K562 (cell line): Measurements from ENCODE around the gene CCNB1IP1. TPM values are rescaled to one million over a fixed set of nuclear protein-coding genes. Genes with fewer than 3 reads are reported as not detected.

Experiments
- ARID1B ChIP-seq: fragments of 450-650 bp; IDR thresholded peaks from 2 replicates; pipeline ENCODE4 v1.6.1; 2016; ENCODE audit warnings: antibody characterized with exemption, mild to moderate bottlenecking, inconsistent platforms
- ATF1 ChIP-seq, 2 experiments: fragments of 450-650 bp in 1 of 2; IDR thresholded peaks; 2 replicates each; pipeline ENCODE4 v1.6.1; 2016; ENCODE audit warnings: missing compliant biosample characterization in 1 of 2, missing genetic modification characterization in 1 of 2
- BACH1 ChIP-seq: fragments of 200-800 bp; sonication (Bioruptor generic); IDR thresholded peaks from 2 replicates; pipeline ENCODE4 v1.6.1; 2016; ENCODE audit warnings: missing genetic modification characterization, missing compliant biosample characterization
- CBFA2T3 ChIP-seq: fragments of 450-650 bp; IDR thresholded peaks from 2 replicates; pipeline ENCODE4 v1.6.1; 2017
- CHD1 ChIP-seq: fragments of 200-600 bp; sonication (generic); IDR thresholded peaks from one replicate; pipeline ENCODE4 v1.6.1; 2012; ENCODE audit warnings: mild to moderate bottlenecking, moderate library complexity, low read length, inconsistent platforms
- EP300 ChIP-seq: IDR thresholded peaks from 2 replicates; pipeline ENCODE4 v1.6.1; 2012; ENCODE audit warnings: low read length, improper control_type of control experiment
- FOSL1 ChIP-seq: fragments of 200-800 bp; sonication (Bioruptor generic); conservative IDR thresholded peaks from 2 replicates; pipeline ENCODE4 v1.6.1; 2016; ENCODE audit warnings: missing genetic modification characterization, missing compliant biosample characterization
- HLTF ChIP-seq: fragments of 450-650 bp; IDR thresholded peaks from 2 replicates; pipeline ENCODE4 v1.6.1; 2016
- JUND ChIP-seq, 2 experiments: IDR thresholded peaks; 2 replicates in 1 of 2; 3 replicates in 1 of 2; pipeline ENCODE4 v1.6.1; 2011; ENCODE audit warnings: borderline replicate concordance in 2 of 2, low read depth in 2 of 2, low read length in 2 of 2, improper control_type of control experiment in 1 of 2, missing biosample characterization in 1 of 2, missing genetic modification characterization in 1 of 2, missing genetic modification reagents in 1 of 2
- MAFF ChIP-seq: IDR thresholded peaks from 2 replicates; pipeline ENCODE4 v1.6.1; 2012; ENCODE audit warnings: low read length, improper control_type of control experiment
- MAFG ChIP-seq: fragments of 450-650 bp; conservative IDR thresholded peaks from 2 replicates; pipeline ENCODE4 v1.6.1; 2016; ENCODE audit warnings: missing genetic modification characterization, missing compliant biosample characterization
- MTA2 ChIP-seq: fragments of 450-650 bp; IDR thresholded peaks from 2 replicates; pipeline ENCODE4 v1.6.1; 2016; ENCODE audit warnings: low read depth
- NCOA6 ChIP-seq: fragments of 450-650 bp; IDR thresholded peaks from 2 replicates; pipeline ENCODE4 v1.6.1; 2017; ENCODE audit warnings: mild to moderate bottlenecking
- NFE2L1 ChIP-seq: fragments of 450-650 bp; IDR thresholded peaks from 2 replicates; pipeline ENCODE4 v1.6.1; 2016; ENCODE audit warnings: missing genetic modification characterization, low read depth, mild to moderate bottlenecking, missing compliant biosample characterization, moderate library complexity, borderline replicate concordance
- NFYB ChIP-seq: IDR thresholded peaks from 2 replicates; pipeline ENCODE4 v1.6.1; 2011; ENCODE audit warnings: mild to moderate bottlenecking, moderate library complexity; ENCODE audit not compliant: insufficient read length; ENCODE audit errors: extremely low read depth
- NR4A1 ChIP-seq, 2 experiments: fragments of 250-450 bp in 1 of 2; fragments of 450-650 bp in 1 of 2; sonication (Bioruptor Pico) in 1 of 2; IDR thresholded peaks; 2 replicates each; pipeline versions ENCODE4 v1.4.0 to v1.6.1; 2016 to 2020; ENCODE audit warnings: mild to moderate bottlenecking in 2 of 2, missing compliant biosample characterization in 1 of 2, missing genetic modification characterization in 1 of 2, moderate library complexity in 1 of 2
- SMARCA4 ChIP-seq: fragments of 450-650 bp; IDR thresholded peaks from 2 replicates; pipeline ENCODE4 v1.6.1; 2016
- SMARCC2 ChIP-seq: fragments of 450-650 bp; IDR thresholded peaks from 2 replicates; pipeline ENCODE4 v1.6.1; 2017; ENCODE audit warnings: antibody characterized with exemption, moderate library complexity, mild to moderate bottlenecking, low read depth
- SMARCE1 ChIP-seq: fragments of 450-650 bp; IDR thresholded peaks from 2 replicates; pipeline ENCODE4 v1.7.1; 2016; ENCODE audit warnings: mild to moderate bottlenecking
- STAT5B ChIP-seq: fragments of 250-450 bp; sonication (Bioruptor Pico); IDR thresholded peaks from 2 replicates; pipeline ENCODE4 v1.8.0; 2021; ENCODE audit warnings: mild to moderate bottlenecking, inconsistent platforms
- TARDBP ChIP-seq: fragments of 450-650 bp; IDR thresholded peaks from 2 replicates; pipeline ENCODE4 v1.6.1; 2016
- ZKSCAN3 ChIP-seq: fragments of 250-450 bp; sonication (Bioruptor Pico); IDR thresholded peaks from 2 replicates; pipeline ENCODE4 v1.4.0; 2020
- ZNF316 ChIP-seq: fragments of 450-650 bp; IDR thresholded peaks from 2 replicates; pipeline ENCODE4 v1.6.1; 2016
- ZNF445 ChIP-seq: fragments of 250-450 bp; sonication (Bioruptor Pico); IDR thresholded peaks from 2 replicates; pipeline ENCODE4 v1.4.0; 2020; ENCODE audit warnings: low read depth, mild to moderate bottlenecking, moderate library complexity
- ZSCAN32 ChIP-seq: fragments of 450-650 bp; formaldehyde crosslinking; IDR thresholded peaks from 2 replicates; pipeline ENCODE4 v1.4.0; 2020; ENCODE audit warnings: mild to moderate bottlenecking, moderate library complexity
- polyA plus RNA-seq, 8 experiments: library from polyadenylated mRNA; depleted of rRNA in 4 of 8; stranded (reverse) in 5 of 8; unstranded in 3 of 8; fragments of >200 nt; fragmentation: Nextera tagmentation in 2 of 8; fragmentation: Illumina TruSeq in 1 of 8; extraction: Ambion mirVana in 2 of 8; extraction: Trizol in 1 of 8; gene quantifications; 2 replicates each; pipeline versions ENCODE4 v1.2.1 to v1.2.3, GENCODE V29; 2011 to 2014; ENCODE audit warnings: inconsistent platforms in 1 of 8, missing spikeins in 1 of 8
- total RNA-seq, 7 experiments: library from RNA; depleted of rRNA in 6 of 7; stranded (reverse); fragments of >200 nt in 6 of 7; fragmentation: Illumina TruSeq in 2 of 7; extraction: Trizol in 2 of 7; gene quantifications; 2 replicates each; pipeline versions ENCODE4 v1.2.1 to v1.2.3, GENCODE V29; 2011 to 2021; ENCODE audit warnings: low replicate concordance in 1 of 7
- TF ChIP-seq, protein P1 (sequence below): sonication (generic); formaldehyde crosslinking; IDR thresholded peaks from 2 replicates; pipeline ENCODE4 v1.8.0; 2022; ENCODE audit warnings: mild to moderate bottlenecking, missing genetic modification reagents
- TF ChIP-seq, protein P2 (sequence below): fragments of 450-650 bp; IDR thresholded peaks from 2 replicates; pipeline ENCODE4 v1.6.1; 2017; ENCODE audit warnings: antibody characterized with exemption, mild to moderate bottlenecking

The CCNB1IP1 gene
- total and polyA plus RNA-seq, 9 of the 15 experiments (the other 6 are each of a cell fraction or from before 2014, with no cell fraction given) = 51.8 to 152 (median 81.0) TPM

DNA sequence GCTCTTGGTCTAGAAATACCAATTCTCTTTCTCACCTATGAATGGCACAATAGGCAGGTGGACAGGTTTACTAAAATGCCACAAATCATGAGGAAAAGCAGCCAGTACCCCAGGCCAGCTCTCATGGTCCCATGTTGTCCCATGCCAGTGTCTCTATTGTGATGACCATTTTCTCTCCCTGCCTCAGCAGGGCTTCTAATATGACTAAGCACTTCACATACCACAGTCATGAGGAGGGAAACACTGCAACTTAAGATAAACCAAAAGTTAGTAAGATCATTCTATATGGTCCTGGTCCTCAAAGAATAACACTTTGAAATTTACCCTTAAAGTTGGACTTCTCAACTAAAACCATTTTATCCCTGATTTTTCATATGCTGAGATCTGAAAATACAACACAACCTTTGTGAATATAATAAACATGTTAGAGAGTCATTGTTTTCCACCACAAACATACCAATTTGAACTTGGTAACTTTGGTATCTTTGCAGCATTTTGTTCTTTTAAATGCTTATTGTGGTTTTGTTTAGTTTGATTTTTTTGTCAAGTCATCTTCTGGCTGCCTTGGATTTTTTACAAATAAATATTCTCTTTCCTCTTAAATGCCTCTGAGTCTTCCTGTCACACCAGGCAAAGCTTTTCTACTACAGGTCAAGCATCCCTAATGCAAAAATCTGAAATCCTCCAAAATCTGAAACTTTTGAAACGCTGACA lies 30.9 kb downstream of the CCNB1IP1 start (continued):
- TF ChIP-seq, protein P1, sequence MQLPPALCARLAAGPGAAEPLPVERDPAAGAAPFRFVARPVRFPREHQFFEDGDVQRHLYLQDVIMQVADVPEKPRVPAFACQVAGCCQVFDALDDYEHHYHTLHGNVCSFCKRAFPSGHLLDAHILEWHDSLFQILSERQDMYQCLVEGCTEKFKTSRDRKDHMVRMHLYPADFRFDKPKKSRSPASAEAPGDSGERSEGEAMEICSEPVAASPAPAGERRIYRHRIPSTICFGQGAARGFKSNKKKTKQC = no peak
- peak; percentile 37; the same call in 1 of the 2 replicates for TF ChIP-seq SMARCE1
- 0 out of 2 replicates have a peak, but pooled peaks have one; percentile 49 for TF ChIP-seq NFE2L1 (tag)
- TF ChIP-seq CHD1 = no peak
- no peak for TF ChIP-seq NR4A1 (CRISPR knock-in tag; IDR thresholded peaks at IDR 0.05)
- TF ChIP-seq NR4A1 (tag; IDR thresholded peaks at IDR 0.05) = 0 out of 2 replicates have a peak, but pooled peaks have one; percentile 65
- TF ChIP-seq EP300 = peak; percentile 13; the same call in 1 of the 2 replicates
- no peak for TF ChIP-seq STAT5B (CRISPR knock-in tag)
- no peak for TF ChIP-seq ZNF445
- TF ChIP-seq MAFG = peak; percentile 75
- TF ChIP-seq ZSCAN32 = no peak
- peak; percentile 57 for TF ChIP-seq FOSL1 (tag)
- TF ChIP-seq BACH1 = peak; percentile 52; the same call in 1 of the 2 replicates
- TF ChIP-seq CBFA2T3 = peak; percentile 51
- no peak for TF ChIP-seq ZKSCAN3 (CRISPR knock-in tag)
- no peak for TF ChIP-seq MTA2
- TF ChIP-seq NCOA6 = no peak
- no peak for TF ChIP-seq TARDBP
- no peak for TF ChIP-seq ATF1 (CRISPR knock-in tag; IDR thresholded peaks at IDR 0.05)
- 0 out of 2 replicates have a peak, but pooled peaks have one; percentile 18 for TF ChIP-seq ATF1 (tag; IDR thresholded peaks at IDR 0.05)
- TF ChIP-seq SMARCA4 = peak; percentile 41; the same call in 1 of the 2 replicates
- TF ChIP-seq JUND (IDR thresholded peaks at IDR 0.05; ENCODE audit: borderline replicate concordance, low read depth, low read length) = peak; percentile 44; the same call in 1 of the 2 replicates
- TF ChIP-seq JUND (tag; IDR thresholded peaks at IDR 0.05; ENCODE audit: borderline replicate concordance, low read depth, low read length) = peak; percentile 41; the same call in 1 of the 3 replicates
- no peak for TF ChIP-seq HLTF
- peak; percentile 81 for TF ChIP-seq ZNF316
- 0 out of 2 replicates have a peak, but pooled peaks have one; percentile 43 for TF ChIP-seq SMARCC2
- TF ChIP-seq ARID1B = peak; percentile 73
- peak; percentile 39; the same call in 1 of the 2 replicates for TF ChIP-seq MAFF
- TF ChIP-seq, protein P2, sequence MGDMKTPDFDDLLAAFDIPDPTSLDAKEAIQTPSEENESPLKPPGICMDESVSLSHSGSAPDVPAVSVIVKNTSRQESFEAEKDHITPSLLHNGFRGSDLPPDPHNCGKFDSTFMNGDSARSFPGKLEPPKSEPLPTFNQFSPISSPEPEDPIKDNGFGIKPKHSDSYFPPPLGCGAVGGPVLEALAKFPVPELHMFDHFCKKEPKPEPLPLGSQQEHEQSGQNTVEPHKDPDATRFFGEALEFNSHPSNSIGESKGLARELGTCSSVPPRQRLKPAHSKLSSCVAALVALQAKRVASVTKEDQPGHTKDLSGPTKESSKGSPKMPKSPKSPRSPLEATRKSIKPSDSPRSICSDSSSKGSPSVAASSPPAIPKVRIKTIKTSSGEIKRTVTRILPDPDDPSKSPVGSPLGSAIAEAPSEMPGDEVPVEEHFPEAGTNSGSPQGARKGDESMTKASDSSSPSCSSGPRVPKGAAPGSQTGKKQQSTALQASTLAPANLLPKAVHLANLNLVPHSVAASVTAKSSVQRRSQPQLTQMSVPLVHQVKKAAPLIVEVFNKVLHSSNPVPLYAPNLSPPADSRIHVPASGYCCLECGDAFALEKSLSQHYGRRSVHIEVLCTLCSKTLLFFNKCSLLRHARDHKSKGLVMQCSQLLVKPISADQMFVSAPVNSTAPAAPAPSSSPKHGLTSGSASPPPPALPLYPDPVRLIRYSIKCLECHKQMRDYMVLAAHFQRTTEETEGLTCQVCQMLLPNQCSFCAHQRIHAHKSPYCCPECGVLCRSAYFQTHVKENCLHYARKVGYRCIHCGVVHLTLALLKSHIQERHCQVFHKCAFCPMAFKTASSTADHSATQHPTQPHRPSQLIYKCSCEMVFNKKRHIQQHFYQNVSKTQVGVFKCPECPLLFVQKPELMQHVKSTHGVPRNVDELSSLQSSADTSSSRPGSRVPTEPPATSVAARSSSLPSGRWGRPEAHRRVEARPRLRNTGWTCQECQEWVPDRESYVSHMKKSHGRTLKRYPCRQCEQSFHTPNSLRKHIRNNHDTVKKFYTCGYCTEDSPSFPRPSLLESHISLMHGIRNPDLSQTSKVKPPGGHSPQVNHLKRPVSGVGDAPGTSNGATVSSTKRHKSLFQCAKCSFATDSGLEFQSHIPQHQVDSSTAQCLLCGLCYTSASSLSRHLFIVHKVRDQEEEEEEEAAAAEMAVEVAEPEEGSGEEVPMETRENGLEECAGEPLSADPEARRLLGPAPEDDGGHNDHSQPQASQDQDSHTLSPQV = peak; percentile 58; the same call in 1 of the 2 replicates
- TF ChIP-seq NFYB = no peak
